ENCODE results near the gene BBS2.
"Not testable (repeated sequence)": the region's sequence is repeated elsewhere in the genome, so short reads cannot be mapped to it uniquely, and the experiment has no call there.

The BBS2 gene

DNA sequence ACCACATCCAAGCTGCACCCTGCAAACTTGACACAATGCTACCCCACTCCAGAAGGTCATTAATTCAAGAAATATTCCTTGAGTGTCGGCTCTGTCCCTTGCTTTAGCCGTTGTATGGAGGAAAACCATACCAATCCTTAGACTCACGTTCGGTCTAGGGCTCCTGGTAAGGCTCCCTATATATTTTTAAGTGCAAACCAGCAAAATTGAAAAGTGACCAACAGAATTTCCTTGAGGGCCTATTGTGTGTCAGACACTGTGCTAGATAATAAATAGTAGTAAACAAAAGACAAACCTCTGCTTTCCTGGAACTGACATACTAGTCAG lies 390 bp upstream of the BBS2 start:
- DNase-seq = no peak

GRCh38 chr16:56518425-56518824 lies 1.4 kb downstream of the BBS2 start:
- no peak for DNase-seq

GRCh38 chr16:56517206-56517605 lies 2.6 kb downstream of the BBS2 start:
- DNase-seq = no peak

GRCh38 chr16:56515665-56516064 lies 4.2 kb downstream of the BBS2 start:
- no peak for DNase-seq

- no peak for DNase-seq
These were observed 5.0 kb downstream of the BBS2 start for GRCh38 chr16:56514845-56515244.

DNA sequence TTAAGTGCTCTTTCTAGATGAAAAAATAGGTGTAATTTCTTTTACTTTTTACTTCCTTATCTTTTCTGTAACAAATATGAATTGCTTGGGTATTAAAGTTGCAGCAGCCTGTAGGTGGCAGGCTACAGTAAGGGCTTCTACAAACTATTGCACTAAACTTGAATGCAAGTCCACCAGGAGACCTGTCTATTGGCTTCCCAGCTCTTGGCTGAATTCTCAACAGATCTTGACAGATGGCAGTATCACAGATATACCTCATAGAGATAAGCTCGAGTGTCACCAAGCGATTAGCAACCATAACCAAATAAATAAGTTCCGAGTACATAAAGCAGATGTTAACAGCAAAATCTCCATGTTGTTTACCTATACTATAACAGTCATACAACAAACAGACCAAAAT lies 5.9 kb downstream of the BBS2 start:
- no peak for DNase-seq

- DNase-seq = no peak
These were observed 6.7 kb downstream of the BBS2 start for GRCh38 chr16:56513091-56513490.

- no peak for DNase-seq
These were observed 7.8 kb downstream of the BBS2 start for GRCh38 chr16:56512025-56512424.

- no peak for DNase-seq
These were observed 9.3 kb downstream of the BBS2 start for GRCh38 chr16:56510544-56510943.

DNA sequence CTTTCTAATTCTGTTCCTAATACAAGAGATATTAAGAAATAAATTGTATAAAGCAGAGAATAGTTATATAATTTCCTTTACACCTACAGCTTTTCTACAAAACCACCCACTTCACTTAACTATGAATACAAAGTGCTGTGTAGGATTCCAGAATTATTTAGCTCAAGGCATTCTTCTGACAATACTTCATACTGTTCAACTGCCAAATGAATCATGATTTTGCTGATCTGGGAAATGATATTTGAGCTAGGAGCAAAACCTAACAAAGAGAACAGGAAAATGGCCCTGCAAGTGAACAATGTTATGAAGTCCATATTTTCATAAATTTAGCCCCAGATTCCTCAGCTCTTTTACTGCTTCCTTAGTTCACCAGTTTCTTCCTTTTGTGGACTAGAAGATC lies 12.9 kb downstream of the BBS2 start:
- no peak for DNase-seq

- DNase-seq = no peak
These were observed 14.6 kb downstream of the BBS2 start for GRCh38 chr16:56505181-56505580.

- no peak for DNase-seq
These were observed 26.0 kb downstream of the BBS2 start for GRCh38 chr16:56493815-56494214.

DNA sequence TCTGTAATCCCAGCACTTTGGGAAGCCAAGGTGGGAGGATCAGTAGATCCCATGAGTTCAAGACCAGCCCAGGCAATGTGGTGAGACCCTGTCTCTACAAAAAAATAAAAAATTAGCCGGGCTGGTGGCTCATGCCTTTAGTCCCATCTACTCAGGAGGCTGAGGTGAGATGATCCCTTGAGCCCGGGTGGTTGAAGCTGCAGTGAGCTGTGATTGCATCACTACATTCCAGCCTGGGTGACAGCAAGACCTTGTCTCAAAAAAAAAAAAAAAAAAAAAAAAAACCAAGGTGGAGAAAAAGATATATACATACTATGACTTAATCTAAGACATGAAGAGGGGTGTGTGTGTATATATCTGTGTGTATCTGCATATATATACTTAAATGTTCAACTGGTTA lies 26.7 kb downstream of the BBS2 start:
- no peak for DNase-seq

- DNase-seq = no peak
These were observed 28.1 kb downstream of the BBS2 start for GRCh38 chr16:56491657-56492261.

DNA sequence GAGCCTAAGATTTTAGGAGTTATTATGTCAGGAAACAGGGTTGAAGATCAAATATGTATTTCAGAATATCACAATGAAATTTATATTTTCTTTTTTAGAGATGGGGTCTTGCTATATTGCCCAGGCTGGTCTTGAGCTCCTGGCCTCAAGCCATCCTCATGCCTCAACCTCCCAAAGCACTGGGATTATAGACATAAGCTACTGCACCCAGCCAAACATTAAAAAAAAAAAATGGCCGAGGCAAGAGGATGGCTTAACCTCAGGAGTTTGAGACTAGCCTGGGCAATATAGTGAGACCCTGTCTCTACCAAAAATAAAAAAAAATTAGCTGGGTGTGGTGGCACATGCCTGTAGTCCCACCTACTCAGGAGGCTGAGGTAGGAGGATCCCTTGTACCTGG lies 31.0 kb downstream of the BBS2 start:
- not testable (repeated sequence) for DNase-seq

DNA sequence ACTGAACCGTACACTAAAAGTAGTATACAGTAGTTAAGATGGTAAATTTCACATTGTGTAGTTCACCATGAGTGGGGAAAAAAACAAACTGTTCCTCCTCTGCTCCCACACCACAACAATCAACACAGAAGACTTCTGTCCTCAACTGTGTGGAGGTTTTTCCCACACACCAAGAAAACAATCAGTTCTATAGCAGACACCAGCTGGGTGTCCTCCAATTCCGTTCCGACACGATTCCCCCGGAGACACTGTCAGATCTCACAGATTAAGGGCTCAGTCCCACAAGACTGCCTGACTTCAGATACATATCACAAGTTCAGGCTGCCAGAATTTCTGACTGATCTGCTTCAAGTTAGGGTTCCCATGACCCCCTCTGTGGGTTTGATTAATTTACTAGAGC lies 31.8 kb downstream of the BBS2 start:
- DNase-seq = no peak

GRCh38 chr16:56483394-56483793 lies 36.4 kb downstream of the BBS2 start:
- no peak for DNase-seq

DNA sequence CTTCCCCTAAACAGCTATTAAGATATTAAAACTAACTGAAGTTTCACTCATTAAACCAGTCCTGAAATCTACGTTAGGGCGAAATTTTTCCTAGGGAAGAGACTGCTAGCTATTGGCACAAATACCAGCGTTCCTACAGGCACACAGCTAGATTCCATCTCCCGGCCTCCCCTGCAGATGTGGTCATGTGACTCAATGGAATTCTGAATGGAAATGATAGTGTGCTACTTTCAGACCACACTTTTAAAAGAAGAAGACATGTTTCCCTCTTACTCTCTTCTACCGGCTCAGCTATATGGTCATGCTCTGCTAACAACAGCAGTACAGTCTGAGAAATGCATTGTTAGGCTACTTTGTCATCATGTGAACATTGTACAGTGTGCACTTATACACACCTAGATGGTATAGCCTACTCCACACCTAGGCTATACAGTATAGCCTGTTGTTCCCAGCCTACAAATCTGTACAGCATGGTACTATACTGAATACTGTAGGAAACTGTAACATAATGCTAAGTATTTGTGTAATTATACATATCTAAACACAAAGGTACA lies 37.1 kb downstream of the BBS2 start:
- no peak for DNase-seq

GRCh38 chr16:56481468-56482122 lies 38.2 kb downstream of the BBS2 start:
- no peak for DNase-seq

GRCh38 chr16:56480776-56481467 lies 38.9 kb downstream of the BBS2 start:
- no peak for DNase-seq

- DNase-seq = no peak
These were observed 40.4 kb downstream of the BBS2 start for GRCh38 chr16:56479469-56479868.

- DNase-seq = no peak
These were observed 41.4 kb downstream of the BBS2 start for GRCh38 chr16:56478281-56479049.

- no peak for DNase-seq
These were observed 42.5 kb downstream of the BBS2 start for GRCh38 chr16:56477096-56477878.

Measured in retina (tissue), 1 donor.